Measurements from ENCODE around the gene CLCA4. TPM values are rescaled to one million over a fixed set of nuclear protein-coding genes. Genes with fewer than 3 reads are reported as not detected.

The CLCA4 gene
- total and polyA plus RNA-seq, 2 of the 4 experiments (the other 2 are of a cell fraction), result not detected

- Histone ChIP-seq H3K23ac (ENCODE audit: low read depth, low read length) (no peak overlapping the region), H2BK20ac (ENCODE audit: low read depth, low read length) (no peak overlapping the region), H4K91ac (ENCODE audit: insufficient read depth, low read depth, low read length) (no peak overlapping the region), H3K79me1 (ENCODE audit: low read depth in 1 of 2, low read length in 2 of 2) (no peaks in the 10 kb centered on the region), H3K9me1 (ENCODE audit: insufficient read depth, low read length) (no peaks in the 10 kb centered on the region), H3K9me3 (ENCODE audit: control insufficient read depth, insufficient read depth, low read length) (no peaks in the 10 kb centered on the region), H4K20me1 (ENCODE audit: insufficient read depth, low read length) (no peaks in the 10 kb centered on the region), H2BK120ac (ENCODE audit: low read depth, low read length) (no peak overlapping the region), H4K8ac (ENCODE audit: low read depth in 2 of 2, low read length in 2 of 2) (no peak overlapping the region), H3K27me3 (ENCODE audit: control insufficient read depth, insufficient read depth, low read length) (peaks cover 1% of the 10 kb centered on the region; the same call in 1 of the 2 replicates), H3K14ac (replicated peaks; ENCODE audit: low read depth, low read length) (no peak overlapping the region), H3K4me2 (ENCODE audit: low read depth, low read length) (no peak overlapping the region), H2BK5ac (ENCODE audit: low read depth, low read length, poor library complexity, severe bottlenecking) (no peak overlapping the region), H3K36me3 (ENCODE audit: control insufficient read depth, insufficient read depth, low read length) (no peaks in the 10 kb centered on the region), H3K27ac (ENCODE audit: insufficient read depth, low read length) (no peak overlapping the region), H3K18ac (ENCODE audit: low read depth, low read length) (no peak overlapping the region), H2BK15ac (ENCODE audit: low read depth, low read length) (no peak overlapping the region), H3K4ac (ENCODE audit: low read depth, low read length) (no peak overlapping the region), H2AK5ac (ENCODE audit: low read depth, low read length) (no peak overlapping the region), H2AK9ac (replicated peaks; ENCODE audit: low read depth, low read length, poor library complexity) (no peak overlapping the region), H2AFZ (replicated peaks; ENCODE audit: low read length, poor library complexity) (no peak overlapping the region), H3K9ac (ENCODE audit: low read depth, low read length) (no peak overlapping the region), H3K4me3 (ENCODE audit: insufficient read depth, low read depth, low read length) (no peak overlapping the region), H4K5ac (ENCODE audit: low read depth, low read length) (no peak overlapping the region), H3K56ac (ENCODE audit: extremely low read depth, insufficient read depth, low read length) (no peak overlapping the region), H3K4me1 (ENCODE audit: control insufficient read depth, insufficient read depth, low read length) (no peaks in the 10 kb centered on the region)
- ATAC-seq (ENCODE audit: low read depth), result no peak
- no TSS peak for BruUV-seq (replicated peaks)
- dilution Hi-C loops (cut with HindIII; ENCODE audit: low sequenced_read_pairs, unreplicated experiment) (no loop called here), intact Hi-C loops (cut with micrococcal nuclease) (no loop called here), in situ Hi-C loops (cut with MboI; ENCODE audit: low sequenced_read_pairs) (no loop called here)
- WGBS, 2 experiments (ENCODE audit: extremely low coverage in 2 of 2, insufficient read length in 1 of 2), result no CpG with 5 or more reads among the region's 4 CpGs
- CTCF ChIA-PET, result no interaction called here
- DNase-seq, result peak; percentile 6
- POLR2A ChIA-PET (ENCODE audit: unreplicated experiment), result no interaction called here
- TF ChIP-seq CTCF (conservative IDR thresholded peaks at IDR 0.05; ENCODE audit: low read depth, low read length), result no peak
- no peak for TF ChIP-seq SMC3 (IDR thresholded peaks at IDR 0.05; ENCODE audit: low read depth, low read length)
Measured at GRCh38 chr1:86537928-86538695, 8.8 kb upstream of the CLCA4 start.
